Loucy (cell line): Measurements from ENCODE around the gene MYO1A.

ENCODE experiments used
- EZH2phosphoT487 ChIP-seq: fragments of 200-600 bp; IDR thresholded peaks from 2 replicates; pipeline ENCODE4 v1.6.1; 2018; ENCODE audit warnings: antibody characterized with exemption, mild to moderate bottlenecking, moderate library complexity, borderline replicate concordance
- TF ChIP-seq, protein P1 (sequence below): fragments of 200-600 bp; sonication (generic); conservative IDR thresholded peaks from 2 replicates; pipeline ENCODE4 v1.5.1; 2014; ENCODE audit warnings: mild to moderate bottlenecking, antibody characterized with exemption, low read length

- TF ChIP-seq EZH2phosphoT487, result no peak
- TF ChIP-seq, protein P1, sequence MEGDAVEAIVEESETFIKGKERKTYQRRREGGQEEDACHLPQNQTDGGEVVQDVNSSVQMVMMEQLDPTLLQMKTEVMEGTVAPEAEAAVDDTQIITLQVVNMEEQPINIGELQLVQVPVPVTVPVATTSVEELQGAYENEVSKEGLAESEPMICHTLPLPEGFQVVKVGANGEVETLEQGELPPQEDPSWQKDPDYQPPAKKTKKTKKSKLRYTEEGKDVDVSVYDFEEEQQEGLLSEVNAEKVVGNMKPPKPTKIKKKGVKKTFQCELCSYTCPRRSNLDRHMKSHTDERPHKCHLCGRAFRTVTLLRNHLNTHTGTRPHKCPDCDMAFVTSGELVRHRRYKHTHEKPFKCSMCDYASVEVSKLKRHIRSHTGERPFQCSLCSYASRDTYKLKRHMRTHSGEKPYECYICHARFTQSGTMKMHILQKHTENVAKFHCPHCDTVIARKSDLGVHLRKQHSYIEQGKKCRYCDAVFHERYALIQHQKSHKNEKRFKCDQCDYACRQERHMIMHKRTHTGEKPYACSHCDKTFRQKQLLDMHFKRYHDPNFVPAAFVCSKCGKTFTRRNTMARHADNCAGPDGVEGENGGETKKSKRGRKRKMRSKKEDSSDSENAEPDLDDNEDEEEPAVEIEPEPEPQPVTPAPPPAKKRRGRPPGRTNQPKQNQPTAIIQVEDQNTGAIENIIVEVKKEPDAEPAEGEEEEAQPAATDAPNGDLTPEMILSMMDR, result no peak
These were observed 43.0 kb upstream of the MYO1A start for GRCh38 chr12:57092876-57093414.
